ENCODE results near the gene TIGD6. TPM values are rescaled to one million over a fixed set of nuclear protein-coding genes. Genes with fewer than 3 reads are reported as not detected.

TIGD6 gene
- total and polyA plus RNA-seq, 8 donors, result 3.7 to 5.8 (median 4.4) TPM

GRCh38 chr5:149956685-149957084, 43.8 kb downstream of the TIGD6 start:
- no peak overlapping the region for H3K27ac ChIP-seq
- ATAC-seq, result no peak

GRCh38 chr5:149954798-149955197, 45.7 kb downstream of the TIGD6 start:
- Histone ChIP-seq H3K27me3 (no peaks in the 10 kb centered on the region), H3K27ac (no peak overlapping the region), H3K4me3 (no peak overlapping the region), H3K9me3 (no peaks in the 10 kb centered on the region), H3K36me3 (no peaks in the 10 kb centered on the region), H3K4me1 (peaks cover 0 to 6% of the 10 kb centered on the region in 2 donors)
- no peak for DNase-seq
- no peak for ATAC-seq
- TF ChIP-seq CTCF (IDR thresholded peaks at IDR 0.05), result no peak
- intact Hi-C loops (cut with DNase I), result no loop called here

More at GRCh38 chr5:149956685-149957084, 43.8 kb downstream of the TIGD6 start:
- no peak for DNase-seq
- no peaks in the 10 kb centered on the region for H3K27me3 ChIP-seq
- no peak for TF ChIP-seq CTCF (IDR thresholded peaks at IDR 0.05)
- H3K4me1 ChIP-seq, result peaks cover 6 to 17% of the 10 kb centered on the region in 2 donors
- no peaks in the 10 kb centered on the region for H3K9me3 ChIP-seq
- H3K4me3 ChIP-seq, result no peak overlapping the region
- no peaks in the 10 kb centered on the region for H3K36me3 ChIP-seq
- intact Hi-C loops (cut with DNase I), result no loop called here

GRCh38 chr5:149953436-149954121, 46.9 kb downstream of the TIGD6 start:
- TF ChIP-seq CTCF (IDR thresholded peaks at IDR 0.05), result no peak
- Histone ChIP-seq H3K4me1 (no peaks in the 10 kb centered on the region), H3K27me3 (no peaks in the 10 kb centered on the region), H3K9me3 (no peaks in the 10 kb centered on the region), H3K36me3 (no peaks in the 10 kb centered on the region), H3K27ac (no peak overlapping the region), H3K4me3 (no peak overlapping the region)
- ATAC-seq, result no peak
- intact Hi-C loops (cut with DNase I), result no loop called here
- DNase-seq, result no peak

- intact Hi-C loops (cut with DNase I), result no loop called here
- Histone ChIP-seq H3K4me1 (no peaks in the 10 kb centered on the region), H3K36me3 (no peaks in the 10 kb centered on the region), H3K27ac (no peak overlapping the region), H3K4me3 (no peak overlapping the region), H3K9me3 (no peaks in the 10 kb centered on the region), H3K27me3 (no peaks in the 10 kb centered on the region)
- DNase-seq (no peak), ATAC-seq (no peak)
- no peak for TF ChIP-seq CTCF (IDR thresholded peaks at IDR 0.05)
These were observed 49.2 kb downstream of the TIGD6 start for GRCh38 chr5:149951138-149951749.

GRCh38 chr5:149948993-149949392, 51.5 kb downstream of the TIGD6 start:
- Histone ChIP-seq H3K9me3 (no peaks in the 10 kb centered on the region), H3K27me3 (no peaks in the 10 kb centered on the region), H3K27ac (no peak overlapping the region), H3K36me3 (no peaks in the 10 kb centered on the region), H3K4me3 (no peak overlapping the region), H3K4me1 (no peaks in the 10 kb centered on the region)
- no peak for DNase-seq
- no peak for TF ChIP-seq CTCF (IDR thresholded peaks at IDR 0.05)
- no peak for ATAC-seq
- intact Hi-C loops (cut with DNase I), result no loop called here
